Measurements from ENCODE around the gene ADGRL4. TPM values are rescaled to one million over a fixed set of nuclear protein-coding genes. Genes with fewer than 3 reads are reported as not detected.
A peak's percentile ranks its signal among the peaks of the same experiment; 100 is the strongest.

ADGRL4 gene
- total RNA-seq, 1 experiment from 2014 or later: 0.21 TPM

GRCh38 chr1:79040424-79041082 lies 34.0 kb upstream of the ADGRL4 start:
- BruUV-seq (replicated peaks): no TSS peak
- no peaks in the 10 kb centered on the region for H3K36me3 Mint-ChIP-seq (ENCODE audit: insufficient read depth, unreplicated experiment)
- peaks cover 17% of the 10 kb centered on the region for H3K4me1 Mint-ChIP-seq (ENCODE audit: insufficient read depth, unreplicated experiment)
- POLR2A ChIA-PET: interaction anchor here (0.7 to 1.6 kb wide), 4 partner anchors 8 to 200 kb away, joined by 3 read pairs; no protein-coding TSS in a partner anchor
- peak overlapping the region; percentile 80 for H3K27ac Mint-ChIP-seq (ENCODE audit: low read depth, unreplicated experiment)
- intact Hi-C loops (cut with micrococcal nuclease): no loop called here
- peak overlapping the region; percentile 66 for H3K4me3 Mint-ChIP-seq (ENCODE audit: unreplicated experiment)
- TF ChIP-seq, protein P1, sequence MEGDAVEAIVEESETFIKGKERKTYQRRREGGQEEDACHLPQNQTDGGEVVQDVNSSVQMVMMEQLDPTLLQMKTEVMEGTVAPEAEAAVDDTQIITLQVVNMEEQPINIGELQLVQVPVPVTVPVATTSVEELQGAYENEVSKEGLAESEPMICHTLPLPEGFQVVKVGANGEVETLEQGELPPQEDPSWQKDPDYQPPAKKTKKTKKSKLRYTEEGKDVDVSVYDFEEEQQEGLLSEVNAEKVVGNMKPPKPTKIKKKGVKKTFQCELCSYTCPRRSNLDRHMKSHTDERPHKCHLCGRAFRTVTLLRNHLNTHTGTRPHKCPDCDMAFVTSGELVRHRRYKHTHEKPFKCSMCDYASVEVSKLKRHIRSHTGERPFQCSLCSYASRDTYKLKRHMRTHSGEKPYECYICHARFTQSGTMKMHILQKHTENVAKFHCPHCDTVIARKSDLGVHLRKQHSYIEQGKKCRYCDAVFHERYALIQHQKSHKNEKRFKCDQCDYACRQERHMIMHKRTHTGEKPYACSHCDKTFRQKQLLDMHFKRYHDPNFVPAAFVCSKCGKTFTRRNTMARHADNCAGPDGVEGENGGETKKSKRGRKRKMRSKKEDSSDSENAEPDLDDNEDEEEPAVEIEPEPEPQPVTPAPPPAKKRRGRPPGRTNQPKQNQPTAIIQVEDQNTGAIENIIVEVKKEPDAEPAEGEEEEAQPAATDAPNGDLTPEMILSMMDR (IDR thresholded peaks at IDR 0.05; ENCODE audit: unreplicated experiment): no peak
- no peaks in the 10 kb centered on the region for H3K27me3 Mint-ChIP-seq (ENCODE audit: insufficient read depth, unreplicated experiment)
- no peak for DNase-seq (ENCODE audit: unreplicated experiment)
- CTCF ChIA-PET: no interaction called here
- H3K9me3 Mint-ChIP-seq (ENCODE audit: unreplicated experiment): peaks cover 9% of the 10 kb centered on the region

- CTCF ChIA-PET: interaction anchor here (1.0 kb wide), 1 partner anchor 197 kb away, joined by 4 read pairs; no protein-coding TSS in a partner anchor
- no peak overlapping the region for H3K4me3 Mint-ChIP-seq (ENCODE audit: unreplicated experiment)
- POLR2A ChIA-PET: no interaction called here
- no TSS peak for BruUV-seq (replicated peaks)
- peaks cover 9% of the 10 kb centered on the region for H3K9me3 Mint-ChIP-seq (ENCODE audit: unreplicated experiment)
- DNase-seq (ENCODE audit: unreplicated experiment): no peak
- no peaks in the 10 kb centered on the region for H3K27me3 Mint-ChIP-seq (ENCODE audit: insufficient read depth, unreplicated experiment)
- no peaks in the 10 kb centered on the region for H3K36me3 Mint-ChIP-seq (ENCODE audit: insufficient read depth, unreplicated experiment)
- no peak overlapping the region for H3K27ac Mint-ChIP-seq (ENCODE audit: low read depth, unreplicated experiment)
- TF ChIP-seq, protein P1 (IDR thresholded peaks at IDR 0.05; ENCODE audit: unreplicated experiment): no peak
- intact Hi-C loops (cut with micrococcal nuclease): no loop called here
- peaks cover 5% of the 10 kb centered on the region for H3K4me1 Mint-ChIP-seq (ENCODE audit: insufficient read depth, unreplicated experiment)
Observed at GRCh38 chr1:79037085-79037484, 30.6 kb upstream of the ADGRL4 start.

DNA sequence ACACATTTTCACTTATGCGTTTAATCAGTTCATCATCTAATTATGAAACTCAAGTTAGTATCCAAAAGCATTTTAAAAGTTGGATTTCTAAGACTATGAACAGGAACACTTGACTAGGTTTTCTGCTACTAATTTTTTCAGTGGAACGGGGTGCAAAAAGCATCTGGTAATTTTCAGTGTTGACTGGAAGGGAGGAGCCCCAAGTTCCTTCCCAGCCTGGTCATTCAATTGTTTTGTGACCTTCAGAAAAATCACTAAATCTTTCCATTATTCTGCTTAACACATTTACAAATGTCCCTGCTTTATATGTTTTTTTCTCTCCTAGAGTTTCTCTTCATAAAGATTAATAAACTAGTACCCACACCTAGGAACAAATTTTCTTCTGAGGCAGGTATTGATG lies 6.0 kb upstream of the ADGRL4 start:
- intact Hi-C loops (cut with micrococcal nuclease): no loop called here
- no peaks in the 10 kb centered on the region for H3K4me1 Mint-ChIP-seq (ENCODE audit: insufficient read depth, unreplicated experiment)
- no peak overlapping the region for H3K4me3 Mint-ChIP-seq (ENCODE audit: unreplicated experiment)
- H3K9me3 Mint-ChIP-seq (ENCODE audit: unreplicated experiment): no peaks in the 10 kb centered on the region
- TF ChIP-seq, protein P1 (IDR thresholded peaks at IDR 0.05; ENCODE audit: unreplicated experiment): no peak
- DNase-seq (ENCODE audit: unreplicated experiment): no peak
- H3K27me3 Mint-ChIP-seq (ENCODE audit: insufficient read depth, unreplicated experiment): no peaks in the 10 kb centered on the region
- no peaks in the 10 kb centered on the region for H3K36me3 Mint-ChIP-seq (ENCODE audit: insufficient read depth, unreplicated experiment)
- no TSS peak for BruUV-seq (replicated peaks)
- no peak overlapping the region for H3K27ac Mint-ChIP-seq (ENCODE audit: low read depth, unreplicated experiment)
- ChIA-PET POLR2A (no interaction called here), CTCF (interaction anchor here (0.6 kb wide), 1 partner anchor 181 kb away, joined by 3 read pairs; no protein-coding TSS in a partner anchor)

- Mint-ChIP-seq H3K36me3 (ENCODE audit: insufficient read depth, unreplicated experiment) (no peaks in the 10 kb centered on the region), H3K9me3 (ENCODE audit: unreplicated experiment) (no peaks in the 10 kb centered on the region), H3K27ac (ENCODE audit: low read depth, unreplicated experiment) (no peak overlapping the region), H3K4me3 (ENCODE audit: unreplicated experiment) (no peak overlapping the region), H3K27me3 (ENCODE audit: insufficient read depth, unreplicated experiment) (no peaks in the 10 kb centered on the region), H3K4me1 (ENCODE audit: insufficient read depth, unreplicated experiment) (no peaks in the 10 kb centered on the region)
- no peak for DNase-seq (ENCODE audit: unreplicated experiment)
- ChIA-PET CTCF (interaction anchor here (0.5 to 0.6 kb wide), 2 partner anchors 38 to 125 kb away, joined by 4 to 7 read pairs; no protein-coding TSS in a partner anchor), POLR2A (no interaction called here)
- intact Hi-C loops (cut with micrococcal nuclease): no loop called here
- no TSS peak for BruUV-seq (replicated peaks)
- TF ChIP-seq, protein P1 (IDR thresholded peaks at IDR 0.05; ENCODE audit: unreplicated experiment): no peak
Observed at GRCh38 chr1:79010589-79010988, 4.1 kb upstream of the ADGRL4 start.

Measured in MCF 10A (cell line).